Bronchial epithelial cell (primary cell): Measurements from ENCODE around the gene ADGRD1. TPM values are rescaled to one million over a fixed set of nuclear protein-coding genes. Genes with fewer than 3 reads are reported as not detected.

Experiments used
- DNase-seq: peaks from one replicate; pipeline ENCODE4 v3.0.0-alpha.2; 2010; ENCODE audit warnings: low read depth
- FAIRE-seq: peaks from 2 replicates; lab custom pipeline; 2011; peaks lifted over from hg19 to GRCh38; lab: Jason Lieb, UNC
- H3K27me3 ChIP-seq: 2 replicates; pipeline ENCODE4 v1.5.1; 2011; ENCODE audit warnings: low read length; ENCODE audit not compliant: control insufficient read depth, insufficient read depth
- H3K36me3 ChIP-seq: 2 replicates; pipeline ENCODE4 v1.5.1; 2011; ENCODE audit warnings: low read length; ENCODE audit not compliant: control insufficient read depth, insufficient read depth
- H3K4me3 ChIP-seq: 2 replicates; pipeline ENCODE4 v1.5.1; 2011; ENCODE audit warnings: mild to moderate bottlenecking, low read depth, low read length, control low read depth
- CTCF ChIP-seq: IDR thresholded peaks from 2 replicates; pipeline ENCODE4 v1.5.1; 2011; ENCODE audit warnings: mild to moderate bottlenecking, moderate library complexity, low read length, control low read depth, inconsistent platforms; ENCODE audit not compliant: insufficient read depth, severe bottlenecking
- total RNA-seq: library from RNA; depleted of rRNA; stranded (reverse); fragments of >200 nt; gene quantifications from 2 replicates; pipeline ENCODE4 v1.2.1, GENCODE V29; 2014

The ADGRD1 gene
- total RNA-seq, 1 donor from 2014 or later, result not detected

- Histone ChIP-seq H3K4me3 (no peak overlapping the region), H3K36me3 (no peaks in the 10 kb centered on the region), H3K27me3 (no peaks in the 10 kb centered on the region)
- DNase-seq, result no peak
- no peak for FAIRE-seq
- TF ChIP-seq CTCF, result no peak
Measured at GRCh38 chr12:131091413-131091975, 137.8 kb downstream of the ADGRD1 start.

- no peak for FAIRE-seq
- no peak overlapping the region for H3K4me3 ChIP-seq
- DNase-seq, result no peak
- no peaks in the 10 kb centered on the region for H3K27me3 ChIP-seq
- H3K36me3 ChIP-seq, result no peaks in the 10 kb centered on the region
- no peak for TF ChIP-seq CTCF
Measured at GRCh38 chr12:131091976-131092691, 138.4 kb downstream of the ADGRD1 start.

GRCh38 chr12:131092901-131093603, 139.3 kb downstream of the ADGRD1 start:
- DNase-seq (peak; percentile 5), FAIRE-seq (no peak)
- TF ChIP-seq CTCF, result no peak
- Histone ChIP-seq H3K27me3 (no peaks in the 10 kb centered on the region), H3K4me3 (no peak overlapping the region), H3K36me3 (no peaks in the 10 kb centered on the region)

- DNase-seq (no peak), FAIRE-seq (no peak)
- Histone ChIP-seq H3K4me3 (no peak overlapping the region), H3K27me3 (no peaks in the 10 kb centered on the region), H3K36me3 (no peaks in the 10 kb centered on the region)
- no peak for TF ChIP-seq CTCF
Measured at GRCh38 chr12:131093604-131093955, 139.9 kb downstream of the ADGRD1 start.

- FAIRE-seq, result no peak
- Histone ChIP-seq H3K36me3 (no peaks in the 10 kb centered on the region), H3K4me3 (no peak overlapping the region), H3K27me3 (no peaks in the 10 kb centered on the region)
- TF ChIP-seq CTCF, result no peak
- no peak for DNase-seq
Measured at GRCh38 chr12:131093971-131094830, 140.5 kb downstream of the ADGRD1 start.
